Keratinocyte (primary cell): ENCODE data around the gene C21orf58. TPM values are rescaled to one million over a fixed set of nuclear protein-coding genes. Genes with fewer than 3 reads are reported as not detected.

Source experiments
- DNase-seq: peaks from one replicate; pipeline ENCODE4 v3.0.0-alpha.2; 2011; ENCODE audit warnings: low read depth, missing footprints, low spot score
- FAIRE-seq: peaks from 2 replicates; lab custom pipeline; 2011; peaks lifted over from hg19 to GRCh38; lab: Jason Lieb, UNC
- H2AFZ ChIP-seq: 2 replicates; pipeline ENCODE4 v1.6.0; 2012; ENCODE audit warnings: low read length, control low read depth, inconsistent platforms; ENCODE audit not compliant: control insufficient read depth
- H3K27ac ChIP-seq: 2 replicates; pipeline ENCODE4 v1.5.1; 2011; ENCODE audit warnings: low read length; ENCODE audit not compliant: control insufficient read depth, insufficient read depth
- H3K27me3 ChIP-seq: 3 replicates; pipeline ENCODE4 v1.6.0; 2011; ENCODE audit warnings: low read length; ENCODE audit not compliant: control insufficient read depth, insufficient read depth; ENCODE audit errors: extremely low read depth
- H3K36me3 ChIP-seq, 2 experiments: 2 replicates in 1 of 2; 3 replicates in 1 of 2; pipeline ENCODE4 v1.5.1; 2011; ENCODE audit warnings: low read length in 2 of 2, mild to moderate bottlenecking in 1 of 2; ENCODE audit not compliant: control insufficient read depth in 2 of 2, insufficient read depth in 2 of 2; ENCODE audit errors: extremely low read depth in 1 of 2
- H3K4me1 ChIP-seq: 3 replicates; pipeline ENCODE4 v1.5.1; 2011; ENCODE audit warnings: low read length; ENCODE audit not compliant: control insufficient read depth, insufficient read depth; ENCODE audit errors: extremely low read depth
- H3K4me2 ChIP-seq: 3 replicates; pipeline ENCODE4 v1.6.0; 2011; ENCODE audit warnings: low read depth, low read length; ENCODE audit not compliant: control insufficient read depth, insufficient read depth; ENCODE audit errors: extremely low read depth
- H3K4me3 ChIP-seq, 3 experiments: fragments of 200-600 bp in 1 of 3; sonication (generic) in 1 of 3; 2 replicates in 2 of 3; 3 replicates in 1 of 3; pipeline ENCODE4 v1.5.1; 2011 to 2016; ENCODE audit warnings: low read length in 3 of 3, mild to moderate bottlenecking in 3 of 3, control low read depth in 2 of 3, inconsistent platforms in 1 of 3, low read depth in 1 of 3, mixed read lengths in 1 of 3, mixed run types in 1 of 3, moderate library complexity in 1 of 3; ENCODE audit not compliant: control insufficient read depth in 2 of 3, insufficient read depth in 2 of 3; ENCODE audit errors: extremely low read depth in 1 of 3
- H3K79me2 ChIP-seq: 2 replicates; pipeline ENCODE4 v1.6.0; 2012; ENCODE audit warnings: low read length; ENCODE audit not compliant: control insufficient read depth, insufficient read depth
- H3K9ac ChIP-seq: 3 replicates; pipeline ENCODE4 v1.6.0; 2011; ENCODE audit warnings: low read length; ENCODE audit not compliant: control insufficient read depth, insufficient read depth; ENCODE audit errors: extremely low read depth
- H3K9me1 ChIP-seq: 3 replicates; pipeline ENCODE4 v1.6.0; 2011; ENCODE audit warnings: low read length; ENCODE audit not compliant: control insufficient read depth, insufficient read depth; ENCODE audit errors: extremely low read depth
- H3K9me3 ChIP-seq: 2 replicates; pipeline ENCODE4 v1.5.1; 2012; ENCODE audit warnings: low read depth, low read length; ENCODE audit not compliant: control insufficient read depth
- H4K20me1 ChIP-seq: 3 replicates; pipeline ENCODE4 v1.6.0; 2011; ENCODE audit warnings: low read length; ENCODE audit not compliant: control insufficient read depth, insufficient read depth; ENCODE audit errors: extremely low read depth
- EZH2 ChIP-seq: IDR thresholded peaks from one replicate; pipeline ENCODE4 v1.6.1; 2012; ENCODE audit warnings: inconsistent platforms, mild to moderate bottlenecking, low read length, moderate library complexity
- dilution Hi-C: fragments of 300-500 bp; cut with MboI; formaldehyde crosslinking; loops from one replicate; pipeline ENCODE4 v1.7.0; 2020; ENCODE audit warnings: low sequenced_read_pairs; ENCODE audit not compliant: extremely low pct_ligation_motif_present
- polyA plus RNA-seq, 5 experiments: library from polyadenylated mRNA; depleted of rRNA in 3 of 5; stranded (reverse) in 3 of 5; stranded (forward) in 1 of 5; unstranded in 1 of 5; fragments of >200 nt; gene quantifications; 1 replicate in 1 of 5; 2 replicates in 3 of 5; 3 replicates in 1 of 5; pipeline versions ENCODE4 v1.2.1 to v1.2.3, GENCODE V29; 2011 to 2012; ENCODE audit warnings: missing spikeins in 2 of 5, low read depth in 1 of 5, low replicate concordance in 1 of 5
- TF ChIP-seq, protein P1 (sequence below), 3 experiments: IDR thresholded peaks in 1 of 3; conservative IDR thresholded peaks in 1 of 3; optimal IDR thresholded peaks in 1 of 3; 2 replicates in 2 of 3; 3 replicates in 1 of 3; pipeline versions ENCODE3 to v1.5.1; 2011; ENCODE audit warnings: low read length in 3 of 3, mild to moderate bottlenecking in 3 of 3, moderate library complexity in 2 of 3, control low read depth in 1 of 3, inconsistent platforms in 1 of 3; ENCODE audit not compliant: insufficient read depth in 2 of 3; ENCODE audit errors: extremely low read depth in 1 of 3

Gene C21orf58
- polyA plus RNA-seq, 1 donor (not counting 4 experiments of a cell fraction or from before 2014, with no cell fraction given), result 1.2 TPM

- Histone ChIP-seq H3K4me1 (no peaks in the 10 kb centered on the region), H3K9me1 (no peaks in the 10 kb centered on the region), H3K36me3 (peaks cover 5 to 8% of the 10 kb centered on the region in 2 experiments), H3K27me3 (no peaks in the 10 kb centered on the region), H3K4me2 (no peak overlapping the region), H4K20me1 (no peaks in the 10 kb centered on the region), H3K9me3 (no peaks in the 10 kb centered on the region), H3K79me2 (no peaks in the 10 kb centered on the region), H3K4me3 (no peak overlapping the region), H3K27ac (no peak overlapping the region), H3K9ac (no peak overlapping the region), H2AFZ (no peak overlapping the region)
- no peak for TF ChIP-seq EZH2
- TF ChIP-seq, protein P1, sequence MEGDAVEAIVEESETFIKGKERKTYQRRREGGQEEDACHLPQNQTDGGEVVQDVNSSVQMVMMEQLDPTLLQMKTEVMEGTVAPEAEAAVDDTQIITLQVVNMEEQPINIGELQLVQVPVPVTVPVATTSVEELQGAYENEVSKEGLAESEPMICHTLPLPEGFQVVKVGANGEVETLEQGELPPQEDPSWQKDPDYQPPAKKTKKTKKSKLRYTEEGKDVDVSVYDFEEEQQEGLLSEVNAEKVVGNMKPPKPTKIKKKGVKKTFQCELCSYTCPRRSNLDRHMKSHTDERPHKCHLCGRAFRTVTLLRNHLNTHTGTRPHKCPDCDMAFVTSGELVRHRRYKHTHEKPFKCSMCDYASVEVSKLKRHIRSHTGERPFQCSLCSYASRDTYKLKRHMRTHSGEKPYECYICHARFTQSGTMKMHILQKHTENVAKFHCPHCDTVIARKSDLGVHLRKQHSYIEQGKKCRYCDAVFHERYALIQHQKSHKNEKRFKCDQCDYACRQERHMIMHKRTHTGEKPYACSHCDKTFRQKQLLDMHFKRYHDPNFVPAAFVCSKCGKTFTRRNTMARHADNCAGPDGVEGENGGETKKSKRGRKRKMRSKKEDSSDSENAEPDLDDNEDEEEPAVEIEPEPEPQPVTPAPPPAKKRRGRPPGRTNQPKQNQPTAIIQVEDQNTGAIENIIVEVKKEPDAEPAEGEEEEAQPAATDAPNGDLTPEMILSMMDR (optimal IDR thresholded peaks at IDR 0.05 in 1 of 3, IDR thresholded peaks at IDR 0.05 in 1 of 3, conservative IDR thresholded peaks at IDR 0.05 in 1 of 3; ENCODE audit: extremely low read depth in 1 of 3, insufficient read depth in 2 of 3, low read length in 3 of 3), result no peak
- FAIRE-seq, result no peak
- dilution Hi-C loops, result no loop called here
- DNase-seq, result no peak
Observed at GRCh38 chr21:46295996-46296752, 27.5 kb downstream of the C21orf58 start.

DNA sequence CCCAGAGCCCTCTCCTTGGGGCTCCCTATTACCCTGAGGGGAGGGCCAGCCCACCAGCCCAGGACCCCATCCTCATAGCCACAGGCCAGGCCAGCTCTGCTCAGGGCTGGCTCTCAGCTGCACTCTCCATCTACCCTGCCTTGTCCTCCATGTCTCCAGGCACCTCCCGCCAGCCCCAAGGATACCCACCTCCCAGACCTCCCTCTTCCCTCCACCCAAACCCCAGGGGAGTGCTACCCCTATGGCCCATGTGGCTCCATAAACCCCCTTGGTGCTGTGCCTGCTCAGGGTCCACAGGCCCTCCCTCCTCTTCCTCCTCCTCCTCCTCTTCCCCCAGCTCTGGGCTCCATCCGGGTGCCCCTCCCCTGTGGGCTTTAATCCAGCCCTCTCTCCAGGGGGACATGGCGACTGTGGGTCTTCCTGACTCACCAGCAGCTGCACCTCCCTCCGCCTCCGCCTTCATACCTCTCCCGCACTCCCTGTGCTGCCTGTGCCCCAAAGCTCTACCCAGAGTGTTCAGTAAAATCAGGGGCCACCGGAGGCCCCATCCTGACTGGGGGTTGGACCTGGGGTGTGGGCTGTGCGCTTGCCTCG is 28.4 kb downstream of the C21orf58 start:
- Histone ChIP-seq H4K20me1 (no peaks in the 10 kb centered on the region), H3K79me2 (no peaks in the 10 kb centered on the region), H3K4me1 (no peaks in the 10 kb centered on the region), H3K4me2 (no peak overlapping the region), H2AFZ (no peak overlapping the region), H3K27ac (no peak overlapping the region), H3K9me3 (no peaks in the 10 kb centered on the region), H3K36me3 (peaks cover 5 to 8% of the 10 kb centered on the region in 2 experiments), H3K9ac (no peak overlapping the region), H3K9me1 (no peaks in the 10 kb centered on the region), H3K27me3 (no peaks in the 10 kb centered on the region), H3K4me3 (no peak overlapping the region)
- no peak for FAIRE-seq
- TF ChIP-seq, protein P1 (optimal IDR thresholded peaks at IDR 0.05 in 1 of 3, IDR thresholded peaks at IDR 0.05 in 1 of 3, conservative IDR thresholded peaks at IDR 0.05 in 1 of 3; ENCODE audit: extremely low read depth in 1 of 3, insufficient read depth in 2 of 3, low read length in 3 of 3), result no peak
- TF ChIP-seq EZH2, result no peak
- dilution Hi-C loops, result no loop called here
- DNase-seq, result no peak
